LNCaP clone FGC (cell line): ENCODE results near the gene THAP12.
"Not testable (repeated sequence)": the region's sequence is repeated elsewhere in the genome, so short reads cannot be mapped to it uniquely, and the experiment has no call there.

ENCODE experiments used
- DNase-seq: peaks from one replicate; pipeline ENCODE4 v3.0.0-alpha.2; 2011; ENCODE audit warnings: low read depth
- H3K4me3 ChIP-seq: 2 replicates; pipeline ENCODE4 v1.5.1; 2011; ENCODE audit warnings: mild to moderate bottlenecking, low read depth, low read length, control low read depth
- TF ChIP-seq, protein P1 (sequence below): IDR thresholded peaks from 2 replicates; pipeline ENCODE4 v1.5.1; 2012; ENCODE audit warnings: mild to moderate bottlenecking; ENCODE audit not compliant: control insufficient read depth, insufficient read depth; ENCODE audit errors: extremely low read depth

Gene THAP12

DNA sequence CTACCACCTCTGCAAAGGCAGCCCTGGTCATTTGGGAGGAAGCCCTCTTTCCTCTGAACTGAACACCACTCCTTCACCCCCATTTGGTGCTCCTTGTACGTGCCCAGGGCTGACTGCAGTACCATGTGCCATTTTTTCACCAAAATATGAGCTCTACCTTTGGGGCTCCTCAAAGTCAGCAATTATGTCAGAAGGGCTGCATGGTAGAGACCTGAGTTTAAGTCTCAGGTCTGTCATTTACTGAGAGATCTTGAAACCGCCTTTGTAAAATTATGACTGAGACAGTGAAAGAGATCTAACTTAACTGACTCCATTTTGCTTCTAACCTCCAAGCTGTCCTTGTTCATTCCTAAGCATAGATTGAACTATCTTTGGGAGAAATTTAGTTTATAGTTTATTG is 58.0 kb downstream of the THAP12 start:
- no peak overlapping the region for H3K4me3 ChIP-seq
- no peak for DNase-seq
- TF ChIP-seq, protein P1, sequence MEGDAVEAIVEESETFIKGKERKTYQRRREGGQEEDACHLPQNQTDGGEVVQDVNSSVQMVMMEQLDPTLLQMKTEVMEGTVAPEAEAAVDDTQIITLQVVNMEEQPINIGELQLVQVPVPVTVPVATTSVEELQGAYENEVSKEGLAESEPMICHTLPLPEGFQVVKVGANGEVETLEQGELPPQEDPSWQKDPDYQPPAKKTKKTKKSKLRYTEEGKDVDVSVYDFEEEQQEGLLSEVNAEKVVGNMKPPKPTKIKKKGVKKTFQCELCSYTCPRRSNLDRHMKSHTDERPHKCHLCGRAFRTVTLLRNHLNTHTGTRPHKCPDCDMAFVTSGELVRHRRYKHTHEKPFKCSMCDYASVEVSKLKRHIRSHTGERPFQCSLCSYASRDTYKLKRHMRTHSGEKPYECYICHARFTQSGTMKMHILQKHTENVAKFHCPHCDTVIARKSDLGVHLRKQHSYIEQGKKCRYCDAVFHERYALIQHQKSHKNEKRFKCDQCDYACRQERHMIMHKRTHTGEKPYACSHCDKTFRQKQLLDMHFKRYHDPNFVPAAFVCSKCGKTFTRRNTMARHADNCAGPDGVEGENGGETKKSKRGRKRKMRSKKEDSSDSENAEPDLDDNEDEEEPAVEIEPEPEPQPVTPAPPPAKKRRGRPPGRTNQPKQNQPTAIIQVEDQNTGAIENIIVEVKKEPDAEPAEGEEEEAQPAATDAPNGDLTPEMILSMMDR, result no peak

DNA sequence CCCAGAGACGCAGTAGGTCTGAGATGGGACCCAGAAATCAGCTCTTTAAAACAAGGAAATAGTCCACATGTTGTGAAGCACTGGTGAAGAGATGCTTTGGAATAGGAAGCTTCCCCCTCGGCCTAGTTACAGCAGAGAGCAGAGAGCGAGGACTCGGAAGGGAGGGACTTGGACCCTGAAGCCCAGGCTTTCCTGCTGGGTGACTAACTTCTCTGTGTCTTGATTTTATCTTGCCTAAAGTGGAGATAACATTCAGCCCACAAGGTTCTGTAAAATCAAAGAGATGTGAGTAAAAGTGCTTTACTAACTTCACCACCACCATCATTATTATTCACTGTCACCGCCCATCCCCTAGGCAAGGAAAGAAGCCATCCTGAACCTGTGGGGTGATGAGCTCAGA is 58.4 kb downstream of the THAP12 start:
- DNase-seq, result no peak
- no peak overlapping the region for H3K4me3 ChIP-seq
- TF ChIP-seq, protein P1, result no peak

DNA sequence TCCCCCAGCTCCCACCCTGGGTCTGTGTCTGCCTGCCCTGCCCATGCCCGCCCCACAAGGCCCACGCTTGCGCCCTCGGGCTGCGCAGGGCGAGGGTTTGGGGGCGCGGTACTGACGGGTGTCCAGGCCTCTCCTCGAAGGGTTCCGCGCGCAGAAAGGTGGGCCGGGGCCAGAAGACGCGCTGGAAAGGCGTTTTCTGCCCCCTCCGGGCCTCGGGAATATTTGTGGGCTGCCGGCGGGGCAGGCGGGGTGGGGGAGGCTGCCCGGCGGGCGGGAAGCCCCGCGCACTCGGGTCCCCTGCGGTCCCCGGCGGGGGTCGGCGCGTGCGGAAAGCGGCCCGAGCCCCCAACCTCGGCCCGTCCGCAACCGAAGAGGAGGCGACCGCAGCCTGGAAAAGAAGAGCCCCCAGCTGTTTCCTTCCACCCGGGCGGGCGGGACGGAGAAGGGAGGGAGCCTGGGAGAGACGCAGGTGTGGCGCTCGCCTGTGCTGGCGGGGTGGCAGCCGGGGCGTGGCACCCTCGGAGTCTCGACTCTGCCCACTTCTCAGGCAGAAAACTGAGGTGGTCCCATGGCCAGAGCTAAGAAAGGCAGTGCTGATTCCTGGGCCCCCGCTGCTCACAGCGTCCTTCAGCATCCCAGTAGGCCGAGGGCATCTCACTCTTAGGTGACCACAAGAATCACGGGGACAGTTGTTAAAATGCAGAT is 59.0 kb downstream of the THAP12 start:
- no peak overlapping the region for H3K4me3 ChIP-seq
- no peak for DNase-seq
- TF ChIP-seq, protein P1, result no peak

DNA sequence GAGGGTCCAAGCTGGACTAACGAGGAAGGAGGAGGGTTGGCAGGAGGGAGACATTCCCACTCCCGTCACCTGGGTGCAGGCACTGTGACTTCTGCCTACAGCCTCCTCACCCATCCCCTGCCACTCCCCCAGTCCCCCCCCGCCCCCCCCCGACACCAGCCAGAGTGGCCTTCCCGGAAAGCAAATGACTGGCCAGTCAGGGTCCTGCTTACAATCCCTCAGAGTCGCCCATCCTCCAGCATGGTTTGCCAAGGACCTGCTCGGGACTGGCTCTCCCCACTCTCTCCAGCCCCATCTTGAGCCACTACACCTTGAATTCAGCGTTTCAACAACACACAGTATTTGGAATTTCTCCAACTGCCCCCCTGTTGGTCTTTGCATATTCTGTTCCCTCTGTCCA is 59.6 kb downstream of the THAP12 start:
- no peak overlapping the region for H3K4me3 ChIP-seq
- TF ChIP-seq, protein P1, result no peak
- DNase-seq, result no peak

DNA sequence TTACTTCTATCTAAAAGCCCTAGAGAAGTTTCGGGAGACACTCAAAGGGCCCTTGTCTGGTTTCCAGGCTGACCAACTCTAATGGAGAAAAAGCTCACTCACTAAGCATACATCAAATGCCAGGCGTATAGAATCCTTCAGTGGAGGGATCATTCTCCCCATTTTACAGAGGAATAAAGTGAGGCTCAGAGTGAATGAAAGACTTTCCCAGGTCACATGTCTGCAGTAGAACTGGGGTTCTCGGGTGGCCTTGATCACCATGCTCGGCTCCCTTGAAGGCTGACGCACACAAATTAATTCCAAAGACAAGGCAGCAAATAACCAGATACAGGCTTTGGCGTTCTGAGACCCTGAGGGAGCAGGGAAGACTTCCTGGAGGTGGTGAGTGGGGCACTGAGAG is 60.0 kb downstream of the THAP12 start:
- TF ChIP-seq, protein P1, result no peak
- no peak for DNase-seq

DNA sequence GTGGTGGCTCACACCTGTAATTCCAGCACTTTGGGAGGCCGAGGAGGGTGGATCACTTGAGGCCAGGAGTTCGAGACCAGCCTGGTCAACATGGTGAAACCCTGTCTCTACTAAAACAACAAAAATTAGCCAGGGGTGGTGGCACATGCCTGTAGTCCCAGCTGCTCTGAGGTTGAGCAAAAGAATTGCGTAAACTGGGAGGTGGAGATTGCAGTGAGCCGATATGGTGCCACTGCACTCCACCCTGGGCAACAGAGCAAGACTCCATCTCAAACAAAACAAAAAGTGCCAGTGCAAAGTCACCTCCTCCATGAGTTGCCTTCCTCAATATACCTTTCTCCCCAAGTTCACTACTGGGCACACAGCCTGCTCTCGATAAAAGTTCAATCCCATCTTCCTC is 61.1 kb downstream of the THAP12 start:
- not testable (repeated sequence) for DNase-seq, H3K4me3 ChIP-seq

More for the DNA sequence above, 60.0 kb downstream of the THAP12 start:
- no peak overlapping the region for H3K4me3 ChIP-seq

DNA sequence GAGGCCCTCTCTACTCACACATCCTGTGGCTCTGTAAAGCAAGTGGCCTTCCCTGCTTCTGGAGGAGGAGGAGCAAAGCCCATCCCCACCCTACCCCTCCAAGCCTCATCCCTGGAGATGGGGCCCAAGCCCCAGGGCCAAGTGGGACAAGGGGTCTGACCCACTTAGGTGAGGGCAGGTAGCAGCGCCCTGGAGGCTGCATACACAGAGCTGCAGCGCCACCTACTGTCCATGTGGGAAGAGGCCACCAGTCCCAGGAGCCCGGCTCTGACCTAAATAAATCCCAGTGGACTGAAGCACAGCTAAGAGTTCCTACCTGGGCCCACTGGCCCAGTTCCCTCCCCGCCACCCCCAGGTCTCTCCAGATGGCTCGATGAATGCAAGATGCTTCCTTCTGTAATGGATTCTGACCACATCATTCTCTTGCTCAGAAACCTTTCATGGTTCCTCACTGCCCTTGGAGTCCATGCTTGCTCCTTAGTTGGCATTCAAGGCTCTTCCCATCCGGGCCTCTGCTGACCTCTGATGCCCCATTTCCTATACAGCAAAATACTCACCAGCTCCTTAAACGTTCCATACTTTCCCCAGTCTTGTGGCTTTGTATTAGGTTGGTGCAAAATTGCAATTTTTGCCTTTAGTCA is 62.1 kb downstream of the THAP12 start:
- no peak overlapping the region for H3K4me3 ChIP-seq
- TF ChIP-seq, protein P1, result peak; percentile 95
- peak; percentile 32 for DNase-seq
